Astrocyte of the spinal cord (primary cell): Measurements from ENCODE around the gene NEURL2.

Source experiments
- DNase-seq: peaks from one replicate; pipeline ENCODE4 v3.0.0; 2011; ENCODE audit warnings: low read depth, low spot score
- H3K4me3 ChIP-seq: 2 replicates; pipeline ENCODE4 v1.5.1; 2011; ENCODE audit warnings: low read depth, mild to moderate bottlenecking, low read length, moderate library complexity
- CTCF ChIP-seq: IDR thresholded peaks from 2 replicates; pipeline ENCODE4 v1.5.1; 2012; ENCODE audit warnings: low read depth, mild to moderate bottlenecking, low read length, inconsistent platforms
- in situ Hi-C: cut with HindIII; loops from 2 replicates; pipeline ENCODE4 v1.10.0; 2017; ENCODE audit warnings: low sequenced_read_pairs

The NEURL2 gene

GRCh38 chr20:45911486-45912343, 20.7 kb upstream of the NEURL2 start, which contains the start of gene PLTP:
PLTP (minus strand) TSS chr20:45912155; CDS start chr20:45911452, 703 bp downstream.
- peak within 1 kb of the TSS; percentile 56 for H3K4me3 ChIP-seq
- DNase-seq, result peak; percentile 75
- in situ Hi-C loops, result no loop called here
- TF ChIP-seq CTCF, result no peak

- DNase-seq, result peak; percentile 100
- peak overlapping the region; percentile 56 for H3K4me3 ChIP-seq
- in situ Hi-C loops, result no loop called here
- TF ChIP-seq CTCF, result no peak
Measured at GRCh38 chr20:45910670-45911485, 19.9 kb upstream of the NEURL2 start.

GRCh38 chr20:45909817-45910669, 19.0 kb upstream of the NEURL2 start:
- no peak for TF ChIP-seq CTCF
- in situ Hi-C loops, result no loop called here
- no peak for DNase-seq
- H3K4me3 ChIP-seq, result peak overlapping the region; percentile 29

- TF ChIP-seq CTCF, result no peak
- in situ Hi-C loops, result no loop called here
- no peak for DNase-seq
- no peak overlapping the region for H3K4me3 ChIP-seq
Measured at GRCh38 chr20:45909336-45909808, 18.4 kb upstream of the NEURL2 start.

GRCh38 chr20:45908084-45908483, 17.1 kb upstream of the NEURL2 start:
- H3K4me3 ChIP-seq, result no peak overlapping the region
- in situ Hi-C loops, result no loop called here
- no peak for DNase-seq

More at GRCh38 chr20:45908084-45908483, 17.1 kb upstream of the NEURL2 start:
- TF ChIP-seq CTCF, result no peak
